Peyer's patch (tissue), 4 donors: ENCODE measurements around the gene ADAM17.

Source experiments
- POLR2A ChIP-seq, 2 donors: fragments of 450-650 bp; IDR thresholded peaks; one replicate each; pipeline ENCODE4 v1.5.1; 2017; ENCODE audit warnings: antibody characterized with exemption in 2 of 2, mild to moderate bottlenecking in 2 of 2, moderate library complexity in 2 of 2
- TF ChIP-seq, protein P1 (sequence below), 6 experiments: fragments of 450-650 bp in 4 of 6; fragments of 200-600 bp in 2 of 6; sonication (generic) in 1 of 6; IDR thresholded peaks; one replicate each; pipeline ENCODE4 v1.5.1; 2017 to 2019; ENCODE audit warnings: antibody characterized with exemption in 6 of 6, mild to moderate bottlenecking in 3 of 6, moderate library complexity in 1 of 6

DNA sequence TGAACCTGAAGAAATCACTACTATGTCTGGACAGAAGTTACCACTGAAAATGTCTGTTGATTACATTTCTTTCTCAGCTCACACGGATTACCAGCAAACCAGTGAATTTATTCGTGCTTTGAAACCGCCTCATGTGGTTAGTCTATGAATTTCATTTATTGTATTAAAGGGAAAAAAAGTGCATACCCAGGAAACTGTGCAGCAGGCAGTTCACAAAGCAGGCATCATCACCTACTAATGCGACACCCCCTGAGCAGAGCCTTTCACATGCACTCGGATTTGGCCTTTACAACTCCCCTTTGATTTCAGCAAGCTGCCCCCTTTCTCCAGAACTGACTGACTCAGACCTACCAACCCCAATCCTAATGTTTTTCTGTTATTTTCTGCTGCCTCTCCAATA lies 112.1 kb downstream of the ADAM17 start:
- TF ChIP-seq, protein P1, sequence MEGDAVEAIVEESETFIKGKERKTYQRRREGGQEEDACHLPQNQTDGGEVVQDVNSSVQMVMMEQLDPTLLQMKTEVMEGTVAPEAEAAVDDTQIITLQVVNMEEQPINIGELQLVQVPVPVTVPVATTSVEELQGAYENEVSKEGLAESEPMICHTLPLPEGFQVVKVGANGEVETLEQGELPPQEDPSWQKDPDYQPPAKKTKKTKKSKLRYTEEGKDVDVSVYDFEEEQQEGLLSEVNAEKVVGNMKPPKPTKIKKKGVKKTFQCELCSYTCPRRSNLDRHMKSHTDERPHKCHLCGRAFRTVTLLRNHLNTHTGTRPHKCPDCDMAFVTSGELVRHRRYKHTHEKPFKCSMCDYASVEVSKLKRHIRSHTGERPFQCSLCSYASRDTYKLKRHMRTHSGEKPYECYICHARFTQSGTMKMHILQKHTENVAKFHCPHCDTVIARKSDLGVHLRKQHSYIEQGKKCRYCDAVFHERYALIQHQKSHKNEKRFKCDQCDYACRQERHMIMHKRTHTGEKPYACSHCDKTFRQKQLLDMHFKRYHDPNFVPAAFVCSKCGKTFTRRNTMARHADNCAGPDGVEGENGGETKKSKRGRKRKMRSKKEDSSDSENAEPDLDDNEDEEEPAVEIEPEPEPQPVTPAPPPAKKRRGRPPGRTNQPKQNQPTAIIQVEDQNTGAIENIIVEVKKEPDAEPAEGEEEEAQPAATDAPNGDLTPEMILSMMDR (IDR thresholded peaks at IDR 0.05), result no peak
- TF ChIP-seq POLR2A (IDR thresholded peaks at IDR 0.05), result no peak
